ENCODE measurements around the gene SPATA25.
A peak's percentile ranks its signal among the peaks of the same experiment; 100 is the strongest.

SPATA25 gene

DNA sequence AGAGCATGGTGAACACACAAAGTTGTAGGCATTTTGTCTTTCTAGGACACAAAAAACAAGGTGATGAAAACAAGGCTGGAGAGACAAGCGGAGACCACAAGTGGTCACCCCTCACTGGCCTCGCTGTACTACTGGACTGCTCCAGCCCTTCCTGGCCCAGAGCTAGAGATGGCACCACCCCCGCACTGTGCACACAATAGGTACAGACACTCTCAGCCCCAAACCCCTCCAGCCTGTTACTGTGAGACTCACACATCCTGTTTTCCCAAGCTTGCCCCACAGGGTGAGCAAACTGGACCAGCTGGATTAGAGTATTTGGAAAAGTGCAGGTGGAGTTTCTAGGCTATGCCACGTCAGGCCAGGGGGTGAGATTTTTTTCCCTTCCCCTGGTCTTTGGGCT is 14.8 kb downstream of the SPATA25 start:
- peak; percentile 51 for FAIRE-seq
- DNase-seq (ENCODE audit: insufficient read length, low spot score) = no peak

DNA sequence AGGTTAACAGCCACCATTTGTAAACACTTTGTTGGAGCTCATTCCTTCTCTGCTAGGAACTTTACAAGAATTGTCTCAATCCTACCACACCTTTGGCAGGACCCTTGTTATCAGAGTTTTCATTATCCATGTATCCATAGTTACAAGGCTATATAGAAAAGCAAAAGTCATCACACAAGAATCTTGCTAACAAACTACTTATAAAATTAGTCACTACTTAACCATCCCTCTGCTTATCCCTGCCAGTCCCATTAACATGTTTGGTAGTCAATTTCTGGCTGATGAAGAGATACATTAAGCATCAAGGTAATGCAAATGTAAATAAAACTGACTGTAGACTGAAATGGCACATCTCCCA is 19.6 kb downstream of the SPATA25 start:
- FAIRE-seq (peak; percentile 36), DNase-seq (ENCODE audit: insufficient read length, low spot score) (no peak)

DNA sequence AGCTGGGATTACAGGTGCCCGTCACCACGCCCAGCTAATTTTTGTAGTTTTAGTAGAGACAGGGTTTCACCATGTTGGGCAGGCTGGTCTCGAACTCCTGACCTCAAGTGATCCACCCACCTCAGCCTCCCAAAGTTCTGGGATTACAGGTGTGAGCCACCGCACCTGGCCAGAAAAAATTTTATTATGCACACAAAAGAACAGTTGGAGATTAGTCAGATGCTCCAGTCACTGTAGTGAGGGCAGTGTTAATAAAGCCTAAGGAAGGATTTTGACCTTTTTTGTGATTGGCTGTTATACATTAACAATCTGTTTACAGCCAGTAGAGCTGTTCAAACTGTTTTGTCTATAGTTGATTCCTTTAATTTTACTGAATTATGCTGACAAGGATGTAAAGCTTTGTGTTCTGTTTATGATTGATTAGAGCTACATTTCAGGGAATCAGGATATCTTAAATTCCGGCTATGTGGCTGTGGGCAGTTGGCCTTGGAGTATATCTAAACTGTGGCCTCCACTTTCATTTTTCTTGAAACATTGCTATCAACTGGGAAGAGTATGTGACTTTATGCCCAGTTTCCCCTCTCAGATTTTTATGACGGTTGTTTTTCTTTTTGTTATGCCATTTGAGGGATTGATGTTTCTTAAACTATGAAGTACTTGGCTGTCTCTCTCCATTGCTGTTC is 20.1 kb downstream of the SPATA25 start:
- peak; percentile 69 for FAIRE-seq
- no peak for DNase-seq (ENCODE audit: insufficient read length, low spot score)

DNA sequence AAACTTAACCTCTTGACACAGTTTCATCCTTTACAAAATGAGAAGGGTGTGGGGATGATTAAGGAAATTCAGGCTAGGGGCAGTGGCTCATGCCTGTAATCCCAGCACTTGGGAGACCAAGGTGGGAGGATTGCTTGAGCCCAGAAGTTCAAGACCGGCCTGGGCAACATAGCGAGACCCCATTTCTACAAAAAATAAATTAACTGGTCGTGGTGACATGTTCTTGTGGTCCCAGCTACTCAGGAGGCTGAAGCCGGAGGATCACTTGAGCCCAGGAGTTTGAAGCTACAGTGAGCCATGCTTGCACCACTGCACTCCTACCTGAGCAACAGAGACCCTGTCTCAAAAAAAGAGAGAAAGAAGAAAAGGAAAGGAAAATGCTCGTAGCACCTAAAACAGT is 21.0 kb downstream of the SPATA25 start:
- FAIRE-seq (no peak), DNase-seq (ENCODE audit: insufficient read length, low spot score) (no peak)

DNA sequence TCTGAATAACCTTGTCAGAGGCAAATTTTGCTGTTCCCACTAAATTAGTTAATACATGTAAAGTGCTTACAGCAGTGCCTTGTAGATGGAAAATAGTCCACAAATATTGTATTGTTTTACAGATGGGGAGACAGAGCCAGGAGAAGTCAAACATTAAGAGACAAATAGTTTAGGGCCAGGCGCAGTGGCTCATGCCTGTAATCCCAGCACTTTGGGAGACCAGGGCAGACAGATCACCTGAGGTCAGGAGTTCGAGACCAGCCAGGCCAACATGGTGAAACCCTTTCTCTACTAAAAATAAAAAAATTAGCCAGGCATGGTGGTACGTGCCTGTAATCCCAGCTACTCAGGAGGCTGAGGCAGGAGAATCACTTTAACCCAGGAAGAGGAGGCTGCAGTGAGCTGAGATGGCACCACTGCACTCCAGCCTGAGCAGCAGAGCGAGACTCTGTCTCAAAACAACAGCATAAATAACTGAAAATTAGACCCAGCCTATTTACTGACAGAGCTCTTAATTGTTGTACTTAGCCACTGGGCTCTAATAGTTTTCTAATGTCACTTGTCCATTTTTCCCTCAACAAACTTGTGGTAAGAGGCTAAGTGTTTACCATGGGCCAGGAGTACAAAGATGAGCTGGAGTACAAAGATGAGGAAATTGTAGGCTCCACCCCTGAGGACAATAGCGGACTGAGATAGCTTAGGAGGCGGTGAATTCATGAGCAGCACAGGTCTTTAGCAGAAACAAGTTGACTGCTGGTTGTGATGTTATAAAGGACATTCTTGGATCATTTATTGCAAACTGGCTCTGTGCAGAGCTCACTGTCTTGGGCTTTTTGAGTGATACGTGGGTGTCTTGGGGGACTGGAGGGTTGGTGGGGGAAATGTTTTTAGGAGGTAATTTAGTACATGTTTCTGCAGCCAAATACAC is 23.6 kb downstream of the SPATA25 start:
- no peak for FAIRE-seq
- no peak for DNase-seq (ENCODE audit: insufficient read length, low spot score)

DNA sequence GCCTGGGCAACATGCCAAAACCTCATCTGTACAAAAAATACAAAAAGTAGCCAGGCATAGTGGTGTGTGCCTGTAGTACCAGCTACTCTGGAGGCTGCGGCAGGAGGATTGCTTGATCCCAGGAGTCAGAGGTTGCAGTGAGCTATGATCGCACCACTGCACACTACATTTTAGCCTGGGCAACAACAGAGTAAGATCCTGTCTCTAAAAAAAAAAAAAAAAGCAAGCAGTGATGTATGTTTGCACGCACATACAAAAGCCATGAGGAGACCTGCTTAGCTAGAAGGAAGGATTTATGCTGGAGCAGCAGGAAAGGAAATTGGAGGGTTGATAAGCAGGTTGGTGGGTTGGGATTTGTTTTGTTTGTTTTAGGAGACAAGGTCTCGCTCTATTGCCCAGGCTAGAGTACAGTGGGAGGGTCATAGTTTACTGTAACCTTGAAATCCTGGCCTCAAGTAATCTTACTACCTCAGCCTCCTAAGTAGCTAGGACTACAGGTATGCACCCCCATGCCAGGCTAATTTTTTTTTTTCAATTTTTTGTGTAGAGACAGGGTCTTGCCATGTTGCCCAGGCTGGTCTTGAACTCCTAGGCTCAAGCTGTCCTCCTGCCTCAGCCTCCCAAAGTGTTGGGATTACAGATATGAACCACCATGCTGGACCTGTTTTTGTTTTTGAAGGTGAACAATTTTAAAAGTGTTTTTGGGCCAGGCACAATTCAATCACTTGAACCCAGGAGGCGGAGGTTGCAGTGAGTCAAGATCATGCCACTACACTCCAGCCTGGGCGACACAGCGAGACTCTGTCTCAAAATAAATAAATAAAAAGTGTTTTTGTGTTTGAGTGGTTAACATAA is 26.0 kb downstream of the SPATA25 start:
- FAIRE-seq (no peak), DNase-seq (ENCODE audit: insufficient read length, low spot score) (no peak)

DNA sequence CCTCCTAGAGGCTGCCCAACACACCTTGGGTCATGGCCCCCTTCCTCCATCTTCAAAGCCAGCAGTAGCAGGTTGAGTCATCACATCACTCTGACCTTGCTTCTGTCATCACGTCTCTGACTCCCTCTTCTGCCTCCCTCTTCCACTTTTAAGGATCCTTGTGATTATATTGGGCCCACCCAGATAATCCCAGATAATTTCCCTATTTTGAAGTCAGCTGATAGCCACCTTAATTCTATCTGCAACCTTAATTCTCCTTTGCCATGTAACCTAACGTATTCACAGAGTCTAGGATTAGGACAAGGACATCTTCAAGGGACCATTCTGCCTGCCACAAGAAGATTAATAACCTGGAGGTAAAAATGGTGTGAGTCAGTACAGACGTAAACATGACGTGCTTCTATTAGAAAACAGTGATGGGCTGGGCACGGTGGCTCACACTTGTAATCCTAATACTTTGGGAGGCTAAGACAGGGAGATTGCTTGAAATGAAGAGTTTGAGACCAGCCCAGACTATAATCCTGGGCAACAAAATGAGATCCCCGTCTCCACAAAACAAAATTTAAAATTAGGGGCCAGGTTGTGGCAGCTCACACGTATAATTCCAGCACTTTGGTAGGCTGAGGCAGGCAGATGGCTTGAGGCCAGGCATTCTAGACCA is 26.7 kb downstream of the SPATA25 start:
- DNase-seq (ENCODE audit: insufficient read length, low spot score) (no peak), FAIRE-seq (no peak)

DNA sequence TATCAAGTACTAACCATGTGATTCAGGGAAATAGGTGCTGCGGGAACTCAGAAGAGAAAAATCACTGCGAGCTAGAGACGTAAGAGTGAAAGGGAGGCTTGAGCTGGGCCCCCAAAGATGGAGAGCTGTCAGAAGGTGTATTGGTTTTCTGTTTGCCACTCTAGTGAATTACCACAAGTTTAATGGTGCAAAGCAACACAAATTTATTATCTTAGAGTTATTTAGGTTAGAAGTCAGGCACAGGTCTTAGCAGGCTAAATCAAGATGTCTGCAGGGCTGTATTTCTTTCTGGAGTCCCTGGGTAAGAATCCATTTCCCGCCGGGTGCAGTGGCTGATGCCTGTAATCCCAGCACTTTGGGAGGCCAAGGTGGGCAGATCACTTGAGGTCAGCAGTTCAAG is 27.5 kb downstream of the SPATA25 start:
- FAIRE-seq (no peak), DNase-seq (ENCODE audit: insufficient read length, low spot score) (no peak)

DNA sequence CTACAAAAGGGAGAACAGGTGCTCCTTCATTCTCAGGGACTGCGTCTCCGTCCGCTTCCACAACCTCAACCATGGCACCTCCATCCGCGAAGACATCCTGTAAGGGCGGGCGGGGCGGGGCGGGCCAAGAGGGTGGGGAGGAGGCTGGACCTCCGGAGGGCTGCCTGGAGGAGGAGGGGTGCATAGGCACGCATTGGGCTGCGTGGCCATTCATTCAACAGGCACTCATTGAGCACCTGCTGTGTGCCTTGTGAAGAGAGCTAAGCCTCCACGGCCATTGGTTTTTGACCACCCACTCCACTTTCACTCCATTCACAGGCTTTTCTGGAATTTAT is 29.6 kb downstream of the SPATA25 start:
- FAIRE-seq (no peak), DNase-seq (ENCODE audit: insufficient read length, low spot score) (no peak)

DNA sequence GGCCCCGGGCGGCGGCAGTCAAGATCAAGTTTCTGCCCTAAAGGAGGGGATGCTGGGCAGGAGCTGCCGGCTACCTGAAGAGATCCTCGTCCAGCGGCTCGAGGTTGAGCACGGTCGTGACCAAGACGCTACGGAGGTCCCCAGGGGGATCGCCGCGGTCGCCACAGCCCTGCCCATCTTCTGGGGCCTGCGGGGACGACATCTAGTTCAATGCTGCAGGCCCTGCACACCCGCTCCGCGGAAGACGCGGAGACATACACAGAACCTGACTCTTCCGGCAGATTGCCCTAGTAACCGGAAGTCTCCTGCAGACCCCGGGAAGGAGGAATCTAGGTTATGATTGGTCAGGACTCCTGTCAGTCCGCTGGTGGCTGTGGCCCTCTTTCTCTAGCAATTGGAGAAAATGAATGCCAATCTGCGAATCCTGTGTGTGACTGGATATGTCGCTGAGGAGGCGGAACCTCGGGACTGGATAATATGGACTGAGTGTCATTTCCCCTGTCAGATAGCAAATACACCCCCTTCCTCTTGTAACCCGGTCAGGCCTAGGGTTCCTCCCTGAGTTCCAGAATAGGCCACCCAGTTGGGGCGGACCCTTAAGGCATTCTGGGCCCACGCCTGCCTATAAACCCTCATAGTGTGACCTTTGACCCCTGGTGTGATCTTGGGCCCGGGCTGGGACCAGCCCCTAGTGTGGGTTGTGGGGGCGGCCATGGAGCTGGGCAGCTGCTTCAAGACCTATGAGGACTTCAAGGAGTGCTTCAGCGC is 30.1 kb downstream of the SPATA25 start, which contains the start of the genes ACOT8 and ZSWIM3:
TSS of gene ACOT8 (minus strand) at position 279 of the 768 bp plus-strand sequence. CDS start at position 202, 77 bp downstream.
TSS of gene ZSWIM3 (plus strand) at position 501 of the 768 bp plus-strand sequence. CDS start at position 713, 212 bp downstream.
- FAIRE-seq = peak; percentile 98
- peak; percentile 100 for DNase-seq (ENCODE audit: insufficient read length, low spot score)

DNA sequence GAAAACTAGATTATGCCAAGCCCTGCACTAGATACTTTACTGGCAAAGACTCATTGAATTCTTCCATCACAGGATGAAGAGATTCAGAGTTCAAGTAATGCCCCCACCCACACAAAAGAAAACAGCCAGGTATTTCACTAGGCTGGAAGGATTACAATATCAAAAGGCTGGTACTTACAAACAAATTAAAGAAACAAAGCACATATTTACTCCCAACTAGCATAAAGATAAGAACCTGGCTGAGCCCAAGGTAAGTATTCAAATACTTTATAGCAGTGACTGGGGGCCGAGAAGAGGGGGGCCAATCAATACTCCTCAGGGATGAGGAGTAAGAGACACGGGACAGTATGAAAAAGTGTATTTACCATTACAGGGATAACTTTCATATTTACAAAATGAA is 33.9 kb downstream of the SPATA25 start:
- FAIRE-seq = no peak
- DNase-seq (ENCODE audit: insufficient read length, low spot score) = no peak

DNA sequence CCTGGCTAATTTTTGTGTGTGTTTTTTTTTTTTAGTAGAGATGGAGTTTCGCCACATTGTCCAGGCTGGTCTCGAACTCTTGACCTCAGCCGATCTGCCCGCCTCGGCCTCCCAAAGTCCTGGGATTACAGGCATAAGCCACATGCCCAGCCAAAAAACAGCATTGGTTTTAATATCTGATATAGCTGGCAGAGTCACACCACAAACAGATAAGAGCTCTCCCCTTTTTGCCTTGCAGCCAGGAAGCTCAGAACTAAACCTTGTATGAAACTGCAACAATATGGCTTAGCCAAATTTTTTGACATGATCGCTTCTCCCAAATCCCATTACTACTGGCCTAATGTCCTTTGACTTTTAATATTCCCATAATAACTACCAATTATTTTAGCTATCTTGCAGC is 35.1 kb downstream of the SPATA25 start:
- no peak for FAIRE-seq
- DNase-seq (ENCODE audit: insufficient read length, low spot score) = no peak

DNA sequence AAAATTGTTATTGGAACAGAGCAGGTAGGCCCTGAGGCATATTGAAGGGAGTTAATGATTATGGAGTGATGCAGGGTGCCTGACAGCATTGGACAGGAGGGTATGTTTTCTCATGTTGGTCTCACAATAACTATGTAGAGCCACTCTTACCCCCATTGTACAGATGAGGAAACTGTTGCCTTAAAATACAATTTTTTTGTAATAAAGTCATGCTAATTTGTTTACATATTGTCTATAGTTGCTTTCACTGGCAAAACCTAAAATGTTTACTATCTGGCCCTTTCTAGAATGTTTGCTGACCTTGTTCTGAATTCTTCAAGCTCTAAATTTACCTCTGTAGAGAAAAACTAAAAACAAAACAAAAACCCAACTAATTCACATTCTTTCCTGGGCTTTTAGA is 35.9 kb downstream of the SPATA25 start:
- FAIRE-seq (no peak), DNase-seq (ENCODE audit: insufficient read length, low spot score) (no peak)

DNA sequence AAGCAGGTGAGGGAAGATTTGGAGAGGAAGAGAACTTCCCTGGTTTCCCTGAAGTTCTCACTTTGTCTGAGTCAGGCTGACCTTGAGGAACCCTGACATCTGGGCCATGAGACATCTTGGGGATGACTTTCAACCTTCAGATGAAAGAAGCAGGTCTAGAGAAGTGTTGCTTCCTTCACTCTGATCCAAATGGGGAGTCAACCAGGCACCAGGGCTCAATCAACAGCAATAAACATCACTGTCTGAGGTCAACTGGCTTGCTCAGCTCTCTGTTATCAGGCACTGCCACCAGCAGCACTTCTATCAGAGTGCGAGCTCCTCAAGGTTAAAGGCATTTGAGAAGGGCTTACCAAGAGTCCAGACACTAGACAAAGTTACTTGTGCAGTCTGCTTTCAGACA is 36.5 kb downstream of the SPATA25 start:
- FAIRE-seq (no peak), DNase-seq (ENCODE audit: insufficient read length, low spot score) (no peak)

DNA sequence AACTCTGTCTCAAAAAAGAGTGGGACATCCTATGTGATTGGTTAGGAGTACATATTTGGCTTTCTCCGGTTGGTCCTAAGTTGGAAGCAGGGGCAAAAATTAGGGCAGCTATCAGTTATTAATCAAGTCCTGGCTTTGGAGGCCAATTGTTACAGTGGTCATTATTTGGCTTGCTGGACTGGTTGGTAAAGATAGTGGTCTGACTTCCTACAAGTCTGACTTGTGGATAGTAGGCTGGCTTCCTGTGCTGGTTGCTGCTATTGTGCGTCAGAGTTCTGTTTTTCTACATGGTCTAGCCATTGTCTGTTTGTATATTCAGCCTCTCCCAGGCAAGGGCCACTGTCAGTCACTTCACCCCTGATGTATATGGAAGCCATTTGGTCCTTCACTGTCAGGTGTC is 37.2 kb downstream of the SPATA25 start:
- FAIRE-seq = no peak
- DNase-seq (ENCODE audit: insufficient read length, low spot score) = no peak

DNA sequence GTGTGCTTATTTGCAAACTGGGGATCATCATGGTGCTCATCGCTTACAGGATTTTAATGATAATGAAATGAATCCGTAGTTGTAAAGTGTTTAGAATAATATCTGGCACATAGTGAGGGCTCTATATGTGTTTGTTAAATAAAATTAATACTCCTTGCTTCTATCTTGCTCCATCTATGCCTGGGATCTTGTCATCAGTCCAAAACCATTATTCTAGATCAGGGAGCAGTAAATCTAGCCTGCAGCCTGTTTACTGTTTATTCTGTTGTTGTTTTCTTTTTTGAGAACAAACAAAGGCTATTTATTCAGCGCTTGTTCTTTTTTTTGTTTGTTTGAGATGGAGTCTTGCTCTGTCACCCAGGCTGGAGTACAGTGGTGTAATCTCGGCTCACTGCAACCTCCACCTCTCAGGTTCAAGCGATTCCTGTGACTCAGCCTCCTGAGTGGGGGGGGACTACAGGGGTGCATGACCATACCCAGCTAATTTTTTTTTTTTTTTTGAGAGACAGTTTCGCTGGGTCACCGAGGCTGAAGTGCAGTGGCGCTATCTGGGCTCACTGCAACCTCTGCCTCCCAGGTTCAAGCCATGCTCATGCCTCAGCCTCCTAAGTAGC is 38.3 kb downstream of the SPATA25 start:
- no peak for DNase-seq (ENCODE audit: insufficient read length, low spot score)
- FAIRE-seq = no peak

DNA sequence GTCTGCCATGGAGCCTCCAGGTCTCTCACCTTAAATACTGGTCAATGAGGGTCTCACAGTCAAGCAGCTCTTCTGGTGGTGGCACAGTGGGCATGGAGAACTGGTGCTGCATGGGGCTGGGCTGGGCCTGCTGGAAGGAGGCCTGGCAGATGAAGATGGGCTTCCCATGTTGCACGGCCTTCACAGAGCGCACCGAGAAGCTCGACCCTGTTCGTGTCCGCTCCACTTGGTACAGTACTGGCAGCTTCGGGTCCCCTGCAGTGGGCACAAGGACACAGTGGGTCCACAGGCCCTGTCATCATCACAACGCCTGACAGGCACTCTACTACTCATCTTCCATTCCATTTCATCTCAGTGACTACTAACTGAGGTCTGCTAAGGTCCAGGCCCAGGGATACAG is 39.0 kb downstream of the SPATA25 start:
- DNase-seq (ENCODE audit: insufficient read length, low spot score) (no peak), FAIRE-seq (peak; percentile 68)

DNA sequence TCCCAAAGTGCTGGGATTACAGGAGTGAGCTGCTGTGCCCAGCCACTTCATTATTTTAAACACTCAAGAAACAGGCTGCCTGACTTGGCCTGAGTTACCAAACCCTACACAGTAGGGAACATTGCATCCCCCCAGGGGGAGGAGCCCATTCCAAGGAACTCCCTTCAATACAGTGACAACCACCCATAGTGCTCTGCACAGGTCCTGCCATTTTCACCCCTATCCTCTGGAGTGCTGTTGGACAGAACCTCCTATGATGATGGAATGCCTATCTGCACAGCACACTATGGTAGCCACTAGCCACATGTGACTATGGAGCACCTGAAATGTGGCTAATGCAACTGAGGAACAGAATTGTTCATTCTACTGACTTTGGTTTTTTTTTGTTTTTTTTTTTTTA is 42.0 kb downstream of the SPATA25 start:
- FAIRE-seq (peak; percentile 33), DNase-seq (ENCODE audit: insufficient read length, low spot score) (no peak)

DNA sequence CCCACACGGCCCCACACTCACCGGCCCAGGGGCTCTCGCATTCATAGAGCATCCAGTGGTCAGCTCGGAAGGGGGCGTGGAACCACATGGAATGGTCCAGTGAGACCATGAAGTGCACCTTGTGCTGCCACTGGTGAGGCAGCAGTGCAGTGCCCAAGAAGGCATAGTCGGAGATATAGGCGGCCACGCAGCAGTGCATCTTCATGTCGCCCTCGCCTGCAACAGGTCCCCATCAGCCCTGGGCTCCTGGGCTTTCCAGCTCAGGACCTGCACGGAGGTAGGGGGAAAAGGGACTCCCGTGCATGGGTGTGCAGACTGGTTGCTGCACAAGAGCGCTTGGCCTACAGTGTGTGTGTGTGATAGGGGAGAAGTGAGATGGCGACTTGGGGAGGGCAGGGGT is 43.9 kb downstream of the SPATA25 start:
- DNase-seq (ENCODE audit: insufficient read length, low spot score) (no peak), FAIRE-seq (peak; percentile 75)

All from HTR-8/SVneo (cell line).